GM21723 (cell line): ENCODE data around the gene SERPINA6.
A peak's percentile ranks its signal among the peaks of the same experiment; 100 is the strongest.
"Not testable (repeated sequence)": the region's sequence is repeated elsewhere in the genome, so short reads cannot be mapped to it uniquely, and the experiment has no call there.

Experiments
- ATAC-seq: cut with Tn5 transposase; IDR thresholded peaks from one replicate; pipeline ENCODE4 v1.9.1; 2021; ENCODE audit warnings: mild to moderate bottlenecking, moderate library complexity; ENCODE audit not compliant: unreplicated experiment

The SERPINA6 gene

GRCh38 chr14:94354638-94355185 lies 31.6 kb upstream of the SERPINA6 start:
- ATAC-seq: no peak

GRCh38 chr14:94354190-94354589 lies 31.1 kb upstream of the SERPINA6 start:
- not testable (repeated sequence) for ATAC-seq

- ATAC-seq: no peak
These were observed 26.1 kb upstream of the SERPINA6 start for GRCh38 chr14:94349276-94349675.

- no peak for ATAC-seq
These were observed 25.7 kb upstream of the SERPINA6 start for GRCh38 chr14:94348836-94349235.

- no peak for ATAC-seq
These were observed 23.7 kb upstream of the SERPINA6 start for GRCh38 chr14:94346841-94347240.

GRCh38 chr14:94346065-94346786 lies 23.1 kb upstream of the SERPINA6 start:
- ATAC-seq: peak; percentile 52

GRCh38 chr14:94345344-94346064 lies 22.4 kb upstream of the SERPINA6 start:
- ATAC-seq: no peak

- no peak for ATAC-seq
These were observed 21.3 kb upstream of the SERPINA6 start for GRCh38 chr14:94344389-94344788.

- no peak for ATAC-seq
These were observed 20.3 kb upstream of the SERPINA6 start for GRCh38 chr14:94343238-94344005.

- no peak for ATAC-seq
These were observed 19.3 kb upstream of the SERPINA6 start for GRCh38 chr14:94342334-94342934.

- no peak for ATAC-seq
These were observed 18.7 kb upstream of the SERPINA6 start for GRCh38 chr14:94341656-94342333.

- no peak for ATAC-seq
These were observed 17.4 kb upstream of the SERPINA6 start for GRCh38 chr14:94340533-94340932.

- no peak for ATAC-seq
These were observed 14.9 kb upstream of the SERPINA6 start for GRCh38 chr14:94338023-94338422.

- no peak for ATAC-seq
These were observed 14.1 kb upstream of the SERPINA6 start for GRCh38 chr14:94337274-94337673.

GRCh38 chr14:94334872-94335271 lies 11.7 kb upstream of the SERPINA6 start:
- ATAC-seq: no peak

- no peak for ATAC-seq
These were observed 9.5 kb upstream of the SERPINA6 start for GRCh38 chr14:94332587-94332986.

GRCh38 chr14:94332063-94332583 lies 9.0 kb upstream of the SERPINA6 start:
- ATAC-seq: no peak

GRCh38 chr14:94331462-94331861 lies 8.3 kb upstream of the SERPINA6 start:
- no peak for ATAC-seq

- ATAC-seq: no peak
These were observed 7.7 kb upstream of the SERPINA6 start for GRCh38 chr14:94330857-94331256.

GRCh38 chr14:94330432-94330831 lies 7.3 kb upstream of the SERPINA6 start:
- no peak for ATAC-seq
